ENCODE results near the gene BCAS3.

Gene BCAS3

DNA sequence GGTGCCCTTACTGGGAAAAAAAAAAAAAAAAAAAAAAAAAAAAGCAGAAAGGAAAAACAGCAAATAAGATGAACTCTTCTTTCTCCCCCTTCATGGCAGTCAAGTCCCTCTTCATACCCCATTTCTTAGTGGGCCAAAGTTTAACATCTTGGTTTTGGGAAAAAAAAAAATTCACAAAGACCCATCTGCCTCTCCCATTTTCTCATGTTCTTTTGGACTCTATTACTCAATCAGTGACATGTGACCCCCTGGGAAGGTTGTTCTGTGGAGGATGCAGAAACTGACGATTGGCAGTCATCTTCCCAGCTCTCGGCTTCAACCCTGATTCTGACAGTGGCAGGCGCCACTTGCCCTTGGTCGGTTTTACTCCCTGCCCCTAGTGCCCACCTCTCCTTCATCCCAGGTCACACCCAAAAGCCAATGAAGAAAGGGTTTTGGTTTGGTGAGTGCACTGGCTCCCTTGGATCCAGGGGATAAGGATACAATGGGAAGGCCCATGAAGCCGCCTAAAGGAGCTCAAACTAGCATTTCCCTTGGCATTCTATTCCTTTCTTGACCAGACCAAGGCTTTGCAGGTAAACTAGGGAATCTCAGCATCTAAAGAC lies 661.3 kb downstream of the BCAS3 start:
- peak overlapping the region; percentile 4 to 75 for H3K27ac ChIP-seq

DNA sequence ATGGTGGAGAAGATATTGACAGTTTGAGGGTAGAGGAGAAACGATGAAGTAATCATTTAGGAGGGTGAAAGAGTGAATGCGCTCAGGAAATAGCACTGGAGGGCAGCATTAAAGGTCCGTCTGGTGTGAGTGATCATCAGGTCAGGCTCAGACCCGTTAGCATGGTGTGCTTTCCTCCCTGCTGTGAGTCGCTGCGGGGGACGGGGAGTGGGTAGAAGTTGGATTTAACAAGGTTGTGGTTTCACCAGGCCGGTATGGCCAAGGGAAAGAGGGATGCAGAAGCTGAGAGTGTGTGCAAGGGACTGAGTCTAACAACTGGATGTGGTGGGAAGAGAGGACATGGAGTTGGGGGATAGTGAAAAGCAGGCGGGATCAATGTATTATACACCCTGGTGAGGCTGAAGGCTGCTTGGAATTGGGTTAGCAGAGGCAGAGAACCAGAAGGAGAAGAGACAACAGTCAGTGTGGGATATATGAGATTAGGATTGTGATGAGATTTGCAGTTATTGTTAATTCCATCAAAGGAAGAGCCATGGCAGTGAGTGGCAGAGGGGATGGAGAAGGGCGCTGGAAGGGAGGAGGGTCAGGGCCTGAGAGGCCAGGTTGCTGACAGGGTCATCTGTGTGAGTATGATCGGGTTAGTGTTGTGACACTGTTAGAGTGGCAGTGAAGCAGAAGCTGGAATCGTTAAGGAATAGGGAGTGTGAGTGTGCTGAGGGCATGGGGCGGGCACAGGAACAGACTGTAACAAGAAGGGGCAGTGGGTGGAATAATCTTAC lies 663.0 kb downstream of the BCAS3 start:
- no peak overlapping the region for H3K27ac ChIP-seq
- no peak overlapping the region for H3K4me3 ChIP-seq
- TF ChIP-seq, protein P1, sequence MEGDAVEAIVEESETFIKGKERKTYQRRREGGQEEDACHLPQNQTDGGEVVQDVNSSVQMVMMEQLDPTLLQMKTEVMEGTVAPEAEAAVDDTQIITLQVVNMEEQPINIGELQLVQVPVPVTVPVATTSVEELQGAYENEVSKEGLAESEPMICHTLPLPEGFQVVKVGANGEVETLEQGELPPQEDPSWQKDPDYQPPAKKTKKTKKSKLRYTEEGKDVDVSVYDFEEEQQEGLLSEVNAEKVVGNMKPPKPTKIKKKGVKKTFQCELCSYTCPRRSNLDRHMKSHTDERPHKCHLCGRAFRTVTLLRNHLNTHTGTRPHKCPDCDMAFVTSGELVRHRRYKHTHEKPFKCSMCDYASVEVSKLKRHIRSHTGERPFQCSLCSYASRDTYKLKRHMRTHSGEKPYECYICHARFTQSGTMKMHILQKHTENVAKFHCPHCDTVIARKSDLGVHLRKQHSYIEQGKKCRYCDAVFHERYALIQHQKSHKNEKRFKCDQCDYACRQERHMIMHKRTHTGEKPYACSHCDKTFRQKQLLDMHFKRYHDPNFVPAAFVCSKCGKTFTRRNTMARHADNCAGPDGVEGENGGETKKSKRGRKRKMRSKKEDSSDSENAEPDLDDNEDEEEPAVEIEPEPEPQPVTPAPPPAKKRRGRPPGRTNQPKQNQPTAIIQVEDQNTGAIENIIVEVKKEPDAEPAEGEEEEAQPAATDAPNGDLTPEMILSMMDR (IDR thresholded peaks at IDR 0.05): no peak

More for the DNA sequence above, 661.3 kb downstream of the BCAS3 start:
- TF ChIP-seq, protein P1 (IDR thresholded peaks at IDR 0.05): no peak
- no peak overlapping the region for H3K4me3 ChIP-seq
- DNase-seq (ENCODE audit: low spot score): no peak

DNA sequence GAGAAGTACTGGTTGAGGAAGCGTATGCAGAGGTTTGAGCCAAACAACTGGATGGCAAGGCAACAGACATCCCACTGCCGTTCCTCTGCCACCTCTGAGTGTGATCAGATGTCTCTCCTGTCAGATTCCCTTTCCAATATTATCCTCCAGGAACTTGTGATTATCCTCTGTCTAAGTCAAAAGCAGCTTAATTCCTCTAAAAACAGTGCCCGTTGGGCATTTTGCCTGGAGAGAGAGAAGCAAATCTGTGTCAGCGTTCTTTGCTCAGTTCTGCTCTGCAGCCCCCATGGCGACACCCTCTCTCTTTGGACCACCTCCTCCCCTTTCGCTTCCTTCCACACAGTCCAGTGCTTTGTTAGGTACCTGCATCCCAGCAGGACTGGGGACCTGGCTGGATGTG lies 665.9 kb downstream of the BCAS3 start:
- DNase-seq (ENCODE audit: low spot score): no peak

More for the DNA sequence above, 663.0 kb downstream of the BCAS3 start:
- no peak for DNase-seq (ENCODE audit: low spot score)

DNA sequence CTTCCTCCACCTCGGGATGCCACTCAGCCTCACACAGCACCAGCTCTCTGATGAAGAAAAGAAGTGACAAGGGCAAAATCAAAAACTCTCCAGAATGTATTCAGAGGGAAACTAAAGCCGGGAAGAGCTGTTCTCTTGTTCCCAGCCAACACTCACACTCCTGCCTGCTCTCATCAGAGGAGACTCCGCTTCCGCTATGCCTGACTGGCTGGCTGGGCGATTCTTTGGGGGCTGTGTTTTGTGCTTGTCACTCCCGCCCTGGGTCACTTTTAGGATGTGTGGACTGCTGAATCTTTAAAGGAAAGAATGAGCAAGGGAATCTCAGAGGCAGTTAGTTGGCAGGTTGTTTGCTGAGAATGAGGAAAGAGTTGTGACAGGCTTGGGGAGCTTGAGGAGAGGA lies 667.4 kb downstream of the BCAS3 start:
- TF ChIP-seq, protein P1 (IDR thresholded peaks at IDR 0.05): no peak
- DNase-seq (ENCODE audit: low spot score): no peak
- Histone ChIP-seq H3K4me3 (no peak overlapping the region), H3K27ac (no peak overlapping the region)

More for the DNA sequence above, 665.9 kb downstream of the BCAS3 start:
- no peak overlapping the region for H3K4me3 ChIP-seq
- no peak overlapping the region for H3K27ac ChIP-seq
- TF ChIP-seq, protein P1 (IDR thresholded peaks at IDR 0.05): no peak

DNA sequence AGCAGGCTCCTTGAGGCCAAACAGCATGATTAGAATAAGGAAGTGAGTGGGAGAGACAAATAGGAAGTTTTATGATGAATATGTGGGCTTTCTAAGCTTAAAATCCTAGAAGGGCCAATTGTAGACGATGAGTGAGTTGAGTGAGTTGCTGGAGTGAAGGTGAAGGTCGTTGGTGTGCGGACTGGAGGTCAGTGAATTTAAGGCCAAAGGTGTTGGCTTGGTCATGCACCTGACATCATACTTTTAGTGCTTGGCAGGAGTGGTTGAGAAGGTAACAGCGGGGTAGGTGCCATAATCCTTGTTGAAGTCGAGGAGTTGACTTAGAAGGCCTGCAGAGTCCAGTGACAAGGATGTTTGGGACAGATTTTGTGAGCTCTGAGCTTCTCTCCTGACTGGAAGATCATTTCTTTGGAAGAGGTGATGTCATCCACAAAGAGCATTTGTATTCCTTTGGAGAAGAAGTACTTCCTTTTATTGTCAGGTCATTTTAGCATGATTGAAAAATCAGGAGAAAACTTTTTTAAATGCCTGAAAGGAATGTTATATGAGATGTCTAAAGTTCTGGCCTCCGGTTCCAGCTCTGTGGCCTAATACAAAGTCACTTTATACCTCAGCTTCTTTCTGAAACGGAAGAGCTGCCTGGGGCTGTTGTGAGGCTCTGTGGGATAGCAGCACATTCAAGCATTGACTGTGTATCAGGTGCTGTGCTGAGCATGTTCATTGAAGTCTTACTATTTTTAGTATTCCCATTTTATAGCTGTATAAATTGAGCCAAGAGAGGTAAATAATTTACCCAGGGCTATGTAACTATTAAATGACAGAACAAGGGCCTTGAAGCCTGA lies 668.4 kb downstream of the BCAS3 start:
- no peak for DNase-seq (ENCODE audit: low spot score)
- no peak overlapping the region for H3K27ac ChIP-seq
- H3K4me3 ChIP-seq: no peak overlapping the region
- TF ChIP-seq, protein P1 (IDR thresholded peaks at IDR 0.05): no peak

DNA sequence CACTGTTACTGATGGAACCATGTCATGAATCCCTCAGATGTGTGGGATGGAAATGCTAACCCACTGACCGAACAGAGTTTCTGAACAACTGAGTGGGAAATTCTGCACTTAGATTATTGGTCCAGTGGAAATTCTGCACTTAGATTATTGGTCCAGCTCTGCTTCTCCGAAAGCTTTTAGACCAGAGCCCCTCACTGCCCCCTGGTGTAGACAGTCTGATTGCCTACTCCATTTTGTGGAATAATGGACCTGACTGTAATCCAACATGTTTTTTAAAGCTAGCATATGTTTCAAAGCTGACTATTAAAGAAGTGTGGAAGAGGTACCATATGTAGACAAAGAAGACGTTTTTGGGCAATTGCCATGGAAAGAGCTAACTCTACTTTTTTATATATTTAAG lies 671.7 kb downstream of the BCAS3 start:
- H3K27ac ChIP-seq: no peak overlapping the region
- TF ChIP-seq, protein P1 (IDR thresholded peaks at IDR 0.05): no peak
- DNase-seq (ENCODE audit: low spot score): no peak
- no peak overlapping the region for H3K4me3 ChIP-seq
